GM21515 (cell line): Measurements from ENCODE around the gene EHF.
"Not testable (repeated sequence)": the region's sequence is repeated elsewhere in the genome, so short reads cannot be mapped to it uniquely, and the experiment has no call there.

ENCODE experiments used
- ATAC-seq: cut with Tn5 transposase; IDR thresholded peaks from one replicate; pipeline ENCODE4 v1.9.1; 2021; ENCODE audit not compliant: unreplicated experiment

The EHF gene

GRCh38 chr11:34620820-34621792 is at the start of gene EHF:
EHF (plus strand) TSS chr11:34621093; CDS start chr11:34642631, 21,538 bp downstream.
- ATAC-seq, result no peak

GRCh38 chr11:34573537-34573936 is 47.4 kb upstream of the EHF start:
- no peak for ATAC-seq

- ATAC-seq, result no peak
These were observed 45.6 kb upstream of the EHF start for GRCh38 chr11:34575261-34575660.

DNA sequence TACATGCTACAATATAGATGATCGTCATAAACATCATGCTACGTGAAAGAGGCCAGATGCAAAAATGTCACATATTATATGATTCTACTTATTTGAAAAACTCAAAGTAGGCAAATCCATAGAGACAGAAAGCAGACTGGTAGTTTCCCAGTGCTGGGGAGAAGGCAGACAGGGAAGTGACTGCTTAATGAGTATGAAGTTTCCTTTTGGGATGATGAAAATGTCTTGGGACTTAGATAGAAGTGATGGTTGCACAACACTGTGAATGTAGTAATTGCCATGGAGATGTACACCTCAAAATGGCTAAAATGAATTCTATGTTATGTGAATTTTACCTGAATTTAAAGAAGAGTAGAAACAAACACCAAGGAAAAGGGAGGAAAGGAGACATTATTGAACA is 45.2 kb upstream of the EHF start:
- no peak for ATAC-seq

DNA sequence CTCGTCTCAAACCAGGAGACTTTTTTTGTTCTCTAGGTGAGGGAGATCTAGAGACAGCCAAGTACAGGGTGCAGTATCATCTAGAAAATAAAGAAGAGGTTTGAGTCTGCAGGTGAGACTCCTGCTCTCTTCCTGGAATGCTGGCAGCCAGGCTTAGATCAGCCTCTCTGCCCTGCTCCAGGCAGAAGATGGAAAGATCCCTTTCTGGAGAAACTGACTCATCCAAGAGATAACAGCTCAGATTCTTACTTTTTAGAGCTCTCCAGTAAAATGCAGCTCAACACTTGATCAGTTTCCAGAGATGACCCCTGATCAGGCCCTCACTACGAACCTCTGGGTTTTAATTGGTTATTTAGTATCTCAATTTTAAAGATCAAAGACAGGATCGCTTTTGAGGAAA is 44.6 kb upstream of the EHF start:
- no peak for ATAC-seq

DNA sequence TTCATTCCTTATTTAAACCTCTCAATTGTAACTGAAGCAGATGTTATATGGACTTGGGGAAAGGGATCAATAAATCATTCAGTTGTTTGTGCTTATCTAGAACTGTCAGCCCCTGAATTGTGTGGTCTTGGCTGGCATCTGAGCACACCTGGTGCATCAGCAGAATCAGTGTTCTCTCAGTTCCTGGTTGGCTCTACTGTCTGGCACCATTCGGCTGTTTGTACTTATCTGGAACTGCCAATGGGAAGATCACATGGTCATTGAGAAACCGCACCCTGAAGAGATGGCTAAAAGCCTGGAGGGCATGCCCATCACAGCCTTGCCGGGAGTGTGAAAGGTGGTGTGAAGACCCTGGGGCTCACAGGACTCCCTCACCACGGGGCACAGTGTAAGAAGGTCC is 37.1 kb upstream of the EHF start:
- ATAC-seq, result no peak

GRCh38 chr11:34585304-34585734 is 35.6 kb upstream of the EHF start:
- ATAC-seq, result no peak

- peak; percentile 81 for ATAC-seq
These were observed 35.0 kb upstream of the EHF start for GRCh38 chr11:34585735-34586487.

- no peak for ATAC-seq
These were observed 34.2 kb upstream of the EHF start for GRCh38 chr11:34586488-34587281.

- ATAC-seq, result no peak
These were observed 33.6 kb upstream of the EHF start for GRCh38 chr11:34587282-34587677.

GRCh38 chr11:34588023-34588422 is 32.9 kb upstream of the EHF start:
- ATAC-seq, result no peak

DNA sequence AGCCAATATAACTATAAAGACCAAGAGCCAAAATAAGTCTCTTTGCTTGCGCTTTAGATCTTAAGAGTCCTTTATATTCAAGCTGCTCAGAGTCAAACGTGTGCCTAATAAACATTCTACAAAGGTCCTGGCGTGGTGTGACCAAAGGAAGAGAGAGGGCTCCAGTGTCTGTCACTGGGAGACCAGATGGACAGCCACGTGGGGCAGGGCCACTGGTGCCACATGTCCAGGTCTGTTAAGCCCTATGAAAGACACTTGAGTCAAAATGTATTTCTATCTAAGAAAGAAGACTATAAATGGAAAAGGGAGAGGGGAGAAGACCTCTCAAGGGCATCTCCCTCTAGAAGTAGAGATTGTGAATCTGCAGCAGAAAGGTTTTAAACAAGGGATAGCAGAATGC is 32.2 kb upstream of the EHF start:
- no peak for ATAC-seq

DNA sequence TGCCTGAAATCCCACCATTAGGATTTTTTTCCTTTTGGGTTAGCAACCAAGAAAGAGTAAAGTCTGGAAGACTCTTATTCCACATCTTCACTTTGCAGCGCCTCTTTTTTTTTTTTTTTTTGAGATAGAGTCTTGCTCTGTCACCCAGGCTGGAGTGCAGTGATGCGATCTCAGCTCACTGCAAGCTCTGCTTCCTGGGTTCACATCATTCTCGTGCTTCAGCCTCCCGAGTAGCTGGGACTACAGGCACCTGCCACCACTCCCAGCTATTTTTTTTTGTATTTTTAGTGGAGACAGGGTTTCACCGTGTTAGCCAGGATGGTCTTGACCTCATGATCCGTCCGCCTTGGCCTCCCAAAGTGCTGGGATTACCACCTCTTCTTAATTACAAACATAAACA is 31.7 kb upstream of the EHF start:
- not testable (repeated sequence) for ATAC-seq

DNA sequence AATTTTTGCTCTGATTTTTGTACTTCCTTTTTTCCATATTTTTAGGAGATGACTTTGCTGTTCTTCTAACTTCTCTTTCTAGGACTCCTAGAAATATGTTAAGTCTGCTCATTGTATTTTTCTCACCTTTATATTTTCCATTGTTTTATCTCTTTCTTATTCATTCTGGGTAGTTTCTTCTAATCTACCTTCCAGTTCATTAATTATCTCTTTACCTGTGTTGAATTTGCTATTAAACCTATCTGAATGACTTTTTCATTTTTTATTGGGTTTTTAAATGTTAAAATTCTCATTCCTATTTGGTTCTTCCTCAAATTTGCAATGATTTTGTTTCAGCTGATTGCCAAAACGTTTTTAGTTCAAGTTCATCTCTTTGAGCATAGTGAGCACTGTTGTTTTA is 27.8 kb upstream of the EHF start:
- no peak for ATAC-seq

DNA sequence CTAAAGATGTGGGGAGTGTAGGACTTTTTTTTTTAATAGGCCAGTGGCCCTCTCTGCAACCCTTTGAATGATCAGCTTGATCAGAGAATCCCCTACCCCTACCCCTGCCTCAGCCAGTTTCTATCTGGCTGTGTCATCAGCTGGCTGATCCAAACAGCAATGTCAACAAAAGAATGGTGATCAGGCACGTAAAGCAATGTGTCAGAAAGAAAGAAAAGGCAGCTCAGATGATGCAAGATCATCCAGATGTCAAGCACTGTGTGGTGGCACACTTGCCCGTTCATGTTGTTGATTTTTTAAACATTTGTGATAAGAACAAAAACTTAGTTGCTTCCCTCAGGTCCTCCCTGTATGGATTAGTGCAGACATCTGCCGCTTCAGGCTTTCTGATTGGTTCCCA is 26.3 kb upstream of the EHF start:
- no peak for ATAC-seq

DNA sequence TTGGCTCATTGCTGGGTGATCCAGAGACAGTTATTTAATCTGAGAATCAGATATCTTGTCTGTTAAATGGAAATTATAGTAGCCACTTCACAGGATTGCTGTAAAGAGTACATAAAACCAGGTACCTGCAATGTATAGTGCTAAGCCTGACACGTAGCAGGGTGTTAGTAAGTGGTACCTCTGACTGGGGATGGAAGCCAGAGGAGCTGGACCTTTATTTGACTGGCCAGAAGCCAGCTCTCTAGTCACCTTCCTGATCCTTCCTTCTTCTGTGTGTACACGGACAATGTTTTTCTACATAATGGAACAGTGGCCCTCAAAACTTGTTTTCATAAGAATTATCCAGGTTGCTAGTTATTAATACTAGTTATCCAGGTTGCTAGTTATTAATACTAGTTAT is 25.5 kb upstream of the EHF start:
- no peak for ATAC-seq

GRCh38 chr11:34595960-34596644 is 24.8 kb upstream of the EHF start:
- ATAC-seq, result no peak

DNA sequence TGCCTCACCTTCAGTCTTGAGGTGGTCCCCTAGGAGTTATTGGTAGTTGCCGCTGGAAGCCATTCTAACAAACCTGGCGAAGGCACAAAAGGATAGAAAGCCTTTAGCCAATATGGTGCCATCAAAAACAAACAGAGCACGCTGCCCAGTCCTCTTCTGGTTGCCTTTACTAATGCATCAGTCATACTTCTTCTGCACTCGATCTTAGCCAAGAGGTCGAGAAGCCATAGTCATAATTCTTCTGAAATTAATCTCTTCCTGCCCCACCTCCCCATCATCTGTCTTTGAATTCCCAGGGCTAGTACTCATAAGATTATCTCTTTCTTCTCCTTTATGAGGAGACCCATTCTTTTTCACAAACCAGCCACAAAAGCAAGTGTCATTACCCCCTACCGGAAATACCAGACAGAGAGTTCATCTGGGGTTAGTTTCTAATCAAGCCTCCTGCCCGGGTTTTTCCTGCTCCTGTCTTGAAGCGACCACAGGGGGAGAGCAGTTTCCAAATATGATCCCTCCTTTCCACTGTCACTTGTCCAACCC is 21.4 kb upstream of the EHF start:
- no peak for ATAC-seq

GRCh38 chr11:34600339-34601084 is 20.4 kb upstream of the EHF start:
- ATAC-seq, result no peak

- no peak for ATAC-seq
These were observed 19.8 kb upstream of the EHF start for GRCh38 chr11:34601085-34601444.
